ENCODE measurements around the gene CERKL.

The CERKL gene

DNA sequence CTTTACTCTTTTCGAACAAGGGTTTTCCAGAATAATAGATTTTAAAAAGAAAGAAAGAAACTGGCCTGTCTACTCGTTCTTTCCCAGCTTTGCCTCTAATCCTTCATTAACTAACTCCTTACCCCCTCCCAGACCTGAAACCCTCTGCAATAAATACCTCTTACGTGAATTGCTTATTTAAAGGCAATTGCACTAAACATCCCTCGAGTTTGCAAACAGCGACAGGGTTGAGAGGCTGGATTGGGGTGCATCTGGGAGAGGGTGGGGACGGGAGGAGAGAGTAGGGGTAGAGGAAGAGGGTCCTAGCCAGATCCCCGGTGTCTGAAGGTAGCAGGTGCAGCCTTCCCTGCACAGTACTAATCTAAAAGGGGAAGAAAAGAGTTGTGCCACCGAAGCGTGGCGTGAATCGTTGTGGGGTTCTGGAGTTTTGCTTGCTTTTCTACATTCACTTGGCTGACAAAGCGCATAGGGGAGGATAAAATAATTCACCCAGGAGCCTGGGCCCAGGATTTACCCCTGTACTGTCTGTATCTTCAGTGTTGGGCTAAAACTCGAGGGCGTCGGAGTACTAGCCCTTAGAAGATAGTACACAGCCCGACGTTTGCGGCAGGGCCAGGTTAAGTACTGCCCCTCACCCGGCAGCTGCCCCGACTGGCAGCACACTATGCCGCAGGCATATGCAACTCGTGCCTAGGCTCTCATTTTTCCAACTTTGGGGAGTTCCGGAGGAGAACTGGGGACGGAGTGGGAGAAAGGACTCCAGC lies 25.3 kb upstream of the CERKL start:
- no peak for DNase-seq (ENCODE audit: insufficient read length, low spot score)
- TF ChIP-seq POLR2A (IDR thresholded peaks at IDR 0.05; ENCODE audit: low read depth, low read length), result no peak
- FAIRE-seq, result no peak

DNA sequence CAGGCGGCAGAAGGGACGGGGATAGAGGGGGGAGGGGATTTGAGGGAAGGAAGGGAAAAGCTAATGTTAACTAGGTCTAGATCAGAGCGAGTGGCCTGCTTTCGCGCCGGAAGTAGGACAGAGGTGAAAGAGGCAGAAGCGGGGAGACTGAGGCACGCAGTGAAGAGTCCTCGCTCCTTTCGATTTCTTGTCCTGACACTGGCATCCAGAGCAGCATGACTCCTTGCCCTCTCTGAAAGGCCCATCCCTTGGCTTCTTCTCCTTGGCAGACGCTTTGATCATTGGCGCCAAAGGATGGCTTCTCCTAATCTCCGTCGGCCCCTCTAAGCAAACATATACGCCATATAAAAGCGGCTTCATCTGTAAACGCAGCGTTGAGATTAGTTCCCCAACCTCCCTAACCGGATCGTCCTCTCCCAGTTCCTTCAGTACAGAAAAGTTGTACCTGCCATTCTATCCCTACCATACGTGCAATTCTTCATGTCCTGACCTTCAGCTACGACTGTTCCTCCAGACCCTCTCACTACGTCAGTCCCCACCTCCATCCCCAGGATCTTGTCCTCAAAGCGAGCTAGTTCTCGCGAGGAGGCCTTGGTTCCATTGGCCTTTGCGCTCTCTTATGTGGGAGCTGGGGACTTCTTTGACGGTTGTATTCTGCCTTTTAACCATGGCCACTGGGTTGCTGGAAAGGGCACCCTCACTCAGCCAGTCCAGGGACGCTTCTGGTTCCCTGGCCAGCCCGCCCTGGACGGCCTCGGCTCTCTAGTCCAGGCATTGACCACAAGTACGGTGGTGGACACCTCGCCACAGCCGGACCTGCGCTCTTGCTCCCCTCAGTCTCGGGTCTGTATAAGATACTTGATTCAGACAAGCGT lies 24.3 kb upstream of the CERKL start:
- FAIRE-seq (no peak), DNase-seq (ENCODE audit: insufficient read length, low spot score) (no peak)
- no peak for TF ChIP-seq POLR2A (IDR thresholded peaks at IDR 0.05; ENCODE audit: low read depth, low read length)

DNA sequence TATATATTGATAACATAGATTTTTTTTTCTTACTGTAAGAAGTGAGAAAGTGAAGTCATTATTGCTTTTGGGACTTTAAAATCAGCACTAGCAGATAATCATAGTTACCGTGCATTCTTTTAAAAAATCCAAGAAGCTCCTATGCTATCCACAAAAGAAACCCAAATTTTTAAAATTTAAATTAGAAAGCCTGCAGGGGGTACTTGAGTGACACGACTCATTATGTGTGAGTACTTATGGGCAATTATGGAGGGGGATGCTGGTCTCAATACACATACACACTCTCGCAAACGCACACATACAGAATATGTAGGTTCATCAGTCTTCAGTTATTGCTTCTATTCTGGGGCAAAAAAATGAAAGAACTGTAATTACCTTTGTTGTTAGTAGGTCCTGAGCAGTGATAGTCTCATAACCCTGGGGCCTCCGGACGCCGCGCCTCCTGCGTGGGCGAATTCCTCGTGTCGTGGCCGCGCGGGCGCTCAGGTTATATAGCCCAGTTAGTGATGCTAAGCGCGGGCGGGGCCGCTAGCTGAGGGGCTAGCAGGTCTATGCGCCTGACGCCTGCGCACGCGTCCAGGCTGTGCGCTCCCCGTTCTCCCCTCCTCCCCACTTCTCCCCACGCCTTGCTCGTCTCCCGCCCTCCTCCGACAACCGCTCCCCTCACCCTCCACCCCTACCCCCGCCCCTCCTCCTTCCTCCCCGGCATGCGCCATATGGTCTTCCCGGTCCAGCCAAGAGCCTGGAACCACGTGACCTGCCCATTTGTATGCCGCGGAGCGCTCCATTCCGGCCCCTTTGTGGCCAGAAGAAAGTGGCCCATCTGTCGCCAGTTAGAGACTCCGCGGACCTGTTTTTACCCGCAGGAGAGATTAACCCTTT lies 23.4 kb upstream of the CERKL start, which contains the start of gene NEUROD1:
NEUROD1 (minus strand) TSS at position 463 of the 882 bp plus-strand sequence. CDS start 1,657 bp downstream, outside the sequence.
- FAIRE-seq (no peak), DNase-seq (ENCODE audit: insufficient read length, low spot score) (no peak)
- no peak for TF ChIP-seq POLR2A (IDR thresholded peaks at IDR 0.05; ENCODE audit: low read depth, low read length)

DNA sequence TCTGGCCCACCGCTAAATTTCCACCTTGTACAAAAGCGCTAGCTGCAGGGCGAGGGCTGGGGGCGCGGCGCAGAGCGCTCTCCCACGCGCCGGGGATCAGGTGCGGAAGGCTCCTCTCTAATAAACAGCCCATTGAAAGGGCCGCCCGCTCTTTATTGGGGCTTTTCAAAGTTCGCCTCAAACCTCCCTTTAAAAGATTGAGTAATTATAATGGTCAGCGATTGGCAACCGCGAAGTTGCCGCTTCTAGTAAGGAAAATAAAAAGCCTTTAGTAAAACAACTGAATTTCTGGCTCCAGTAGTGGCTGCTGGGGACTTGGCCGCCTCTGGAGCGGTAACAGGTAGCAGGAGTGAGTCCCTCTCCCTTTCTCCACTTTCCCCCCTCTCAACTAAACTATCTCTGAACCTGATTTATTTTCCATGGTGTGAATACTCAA lies 22.7 kb upstream of the CERKL start:
- no peak for TF ChIP-seq POLR2A (IDR thresholded peaks at IDR 0.05; ENCODE audit: low read depth, low read length)
- DNase-seq (ENCODE audit: insufficient read length, low spot score) (no peak), FAIRE-seq (no peak)

DNA sequence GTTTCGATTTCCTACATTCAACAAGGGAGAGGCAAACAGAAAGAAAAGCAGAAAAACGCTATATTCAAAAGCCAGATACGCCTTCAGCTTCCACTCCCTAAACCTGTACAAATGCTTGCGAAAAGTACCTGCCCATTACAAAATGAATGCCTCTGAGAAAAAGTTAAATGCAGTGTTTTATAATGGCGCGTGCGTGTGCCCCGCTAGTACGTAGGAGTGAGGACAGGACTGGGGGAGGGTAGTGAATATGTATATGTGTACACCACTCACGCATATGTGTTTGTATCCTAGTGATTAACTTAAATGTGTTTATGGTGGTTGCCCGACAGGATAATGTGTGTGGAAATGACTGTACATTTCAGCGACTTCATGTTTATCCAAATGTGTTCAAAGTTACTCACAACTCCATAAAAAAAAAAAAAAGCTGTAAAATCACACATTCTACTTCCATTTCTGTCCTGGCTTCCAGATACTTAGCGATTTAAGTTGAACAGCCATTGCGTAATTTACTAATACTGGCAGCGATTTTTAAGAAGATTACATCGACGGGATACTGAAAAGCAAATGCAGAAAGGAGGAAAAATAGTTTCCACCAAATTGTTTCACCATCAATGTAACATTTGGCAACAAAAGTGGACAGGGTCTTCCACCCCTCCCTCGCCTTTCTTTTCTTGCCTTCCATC lies 22.1 kb upstream of the CERKL start:
- no peak for TF ChIP-seq POLR2A (IDR thresholded peaks at IDR 0.05; ENCODE audit: low read depth, low read length)
- FAIRE-seq, result no peak
- DNase-seq (ENCODE audit: insufficient read length, low spot score), result no peak

DNA sequence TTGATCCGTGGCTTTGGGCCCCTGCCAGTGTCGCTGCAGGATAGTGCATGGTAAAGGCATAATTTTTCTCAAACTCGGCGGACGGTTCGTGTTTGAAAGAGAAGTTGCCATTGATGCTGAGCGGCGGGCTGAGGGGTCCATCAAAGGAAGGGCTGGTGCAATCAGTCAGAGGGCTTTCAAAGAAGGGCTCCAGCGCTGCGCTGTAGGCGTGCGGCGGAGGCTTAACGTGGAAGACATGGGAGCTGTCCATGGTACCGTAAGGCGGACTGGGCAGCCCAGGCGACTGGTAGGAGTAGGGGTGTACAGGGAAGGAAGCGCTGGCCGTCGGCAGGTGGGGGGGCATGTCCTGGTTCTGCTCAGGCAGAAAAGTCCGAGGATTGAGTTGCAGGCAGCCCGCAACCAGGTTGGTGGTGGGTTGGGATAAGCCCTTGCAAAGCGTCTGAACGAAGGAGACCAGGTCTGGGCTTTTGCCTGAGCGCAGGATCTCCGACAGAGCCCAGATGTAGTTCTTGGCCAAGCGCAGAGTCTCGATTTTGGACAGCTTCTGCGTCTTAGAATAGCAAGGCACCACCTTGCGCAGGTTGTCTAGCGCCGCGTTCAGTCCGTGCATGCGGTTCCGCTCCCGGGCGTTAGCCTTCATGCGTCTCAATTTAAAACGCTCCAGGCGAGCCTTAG lies 21.1 kb upstream of the CERKL start:
- TF ChIP-seq POLR2A (IDR thresholded peaks at IDR 0.05; ENCODE audit: low read depth, low read length), result no peak
- FAIRE-seq (no peak), DNase-seq (ENCODE audit: insufficient read length, low spot score) (no peak)

DNA sequence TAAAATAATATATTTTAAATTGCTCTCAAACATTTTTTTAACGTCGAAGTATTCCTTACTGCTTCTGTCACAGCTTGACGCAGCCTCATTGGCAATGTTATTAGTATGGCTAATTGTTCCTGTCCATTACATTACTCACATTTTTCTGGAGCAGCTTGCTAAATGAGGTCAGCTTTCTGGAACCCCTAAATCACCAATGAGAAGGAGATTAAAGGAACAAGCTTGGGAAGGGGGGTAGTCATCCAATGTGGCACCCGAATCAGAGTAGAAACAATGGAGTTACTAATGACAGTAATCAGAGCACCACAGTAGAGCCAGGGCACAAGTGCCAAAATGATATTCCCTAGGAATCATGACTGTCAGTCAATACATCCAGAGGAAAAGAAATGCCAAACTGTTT lies 18.3 kb upstream of the CERKL start:
- FAIRE-seq (no peak), DNase-seq (ENCODE audit: insufficient read length, low spot score) (no peak)
- no peak for TF ChIP-seq POLR2A (IDR thresholded peaks at IDR 0.05; ENCODE audit: low read depth, low read length)

DNA sequence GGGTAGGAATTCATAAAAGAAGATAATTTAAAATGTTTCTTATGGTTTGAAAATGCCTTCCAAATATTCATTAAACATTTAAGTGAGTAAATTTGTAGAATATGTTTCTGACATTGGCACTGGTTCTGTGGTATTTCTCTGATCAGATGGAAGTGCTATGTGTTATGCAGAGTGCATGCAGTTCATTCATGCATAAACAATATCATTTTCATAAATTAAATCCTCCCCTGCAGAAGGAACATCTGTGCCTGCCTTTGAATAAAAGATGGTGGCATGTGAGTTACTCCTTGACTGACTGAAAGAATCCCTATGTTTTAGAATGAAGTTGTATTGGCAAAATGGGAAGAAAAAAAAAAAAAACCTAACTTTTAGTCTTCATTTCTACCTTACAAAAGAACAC lies 17.6 kb upstream of the CERKL start:
- DNase-seq (ENCODE audit: insufficient read length, low spot score) (no peak), FAIRE-seq (no peak)
- no peak for TF ChIP-seq POLR2A (IDR thresholded peaks at IDR 0.05; ENCODE audit: low read depth, low read length)

DNA sequence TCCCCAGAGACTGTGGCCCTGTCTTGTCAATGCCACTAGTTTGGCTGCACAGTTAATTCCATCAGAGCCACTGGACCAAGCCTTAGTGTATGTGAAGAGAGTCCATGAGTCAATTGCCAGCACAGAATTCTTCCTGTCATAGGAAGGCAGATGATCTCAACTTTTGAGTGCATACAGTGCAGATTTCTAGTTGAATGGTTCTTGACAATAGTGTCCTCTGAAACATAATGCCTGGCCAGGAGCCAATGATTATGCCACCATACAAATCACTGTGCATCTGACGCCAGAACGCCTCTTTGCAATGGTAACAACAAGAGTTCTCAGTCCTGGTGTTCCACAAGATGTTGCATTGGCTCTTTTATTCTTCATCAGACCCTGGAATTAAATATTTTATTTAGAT lies 16.3 kb upstream of the CERKL start:
- no peak for DNase-seq (ENCODE audit: insufficient read length, low spot score)
- FAIRE-seq, result no peak
- TF ChIP-seq POLR2A (IDR thresholded peaks at IDR 0.05; ENCODE audit: low read depth, low read length), result no peak

DNA sequence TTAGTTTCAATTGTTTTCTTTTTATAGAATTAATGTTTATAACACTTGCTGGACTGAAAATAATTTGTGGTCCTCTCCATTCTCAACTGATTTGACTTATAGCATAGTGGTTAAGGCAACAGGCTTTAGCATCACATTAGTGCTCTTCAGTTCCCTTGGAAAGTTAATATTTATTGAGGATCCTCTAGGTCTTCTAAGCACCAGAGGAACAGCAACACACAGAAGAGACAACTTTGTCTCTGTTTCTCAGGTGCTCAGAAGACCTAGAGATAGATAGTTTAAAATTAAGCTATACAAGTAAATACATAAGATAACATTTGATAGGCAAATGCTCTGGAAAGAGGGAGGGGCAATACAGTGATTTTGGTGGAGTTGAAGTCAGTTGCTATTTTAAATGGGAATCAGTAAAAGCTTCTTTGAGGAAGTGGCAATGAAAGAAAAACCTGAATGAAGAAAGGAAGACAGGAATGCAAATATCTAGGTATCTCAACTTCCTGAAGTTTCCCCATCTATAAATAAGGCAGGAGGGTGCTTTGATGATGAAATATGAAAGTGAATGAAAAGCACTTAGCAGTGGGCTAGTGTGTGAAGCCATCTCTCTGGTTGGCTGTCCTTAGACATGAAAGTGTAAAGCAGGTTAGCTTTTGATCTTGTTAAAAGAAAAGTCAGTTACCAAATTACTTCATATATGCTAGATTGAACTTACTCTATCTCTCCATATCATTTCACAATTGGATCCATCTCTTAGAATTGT lies 15.5 kb upstream of the CERKL start:
- FAIRE-seq, result no peak
- DNase-seq (ENCODE audit: insufficient read length, low spot score), result no peak
- TF ChIP-seq POLR2A (IDR thresholded peaks at IDR 0.05; ENCODE audit: low read depth, low read length), result no peak

DNA sequence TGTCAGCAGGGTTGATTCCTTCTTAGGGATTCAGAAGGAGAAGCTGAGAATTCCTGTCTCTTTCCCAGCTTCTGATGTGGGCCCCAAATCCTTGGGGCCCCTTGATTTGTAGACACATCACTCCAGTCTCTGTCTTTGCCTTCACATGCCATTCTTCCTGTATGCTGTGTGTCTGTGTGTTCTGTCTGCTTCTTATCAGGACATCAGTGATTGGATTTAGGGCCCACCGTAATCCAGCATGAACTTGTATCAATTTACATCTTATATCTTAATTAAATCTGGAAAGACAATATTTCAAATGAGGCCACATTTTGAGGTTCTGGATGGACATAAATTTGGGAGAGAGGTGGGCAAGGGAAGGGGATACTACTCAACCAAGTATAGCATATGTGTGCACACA lies 13.7 kb upstream of the CERKL start:
- no peak for DNase-seq (ENCODE audit: insufficient read length, low spot score)
- FAIRE-seq, result no peak
- TF ChIP-seq POLR2A (IDR thresholded peaks at IDR 0.05; ENCODE audit: low read depth, low read length), result no peak

DNA sequence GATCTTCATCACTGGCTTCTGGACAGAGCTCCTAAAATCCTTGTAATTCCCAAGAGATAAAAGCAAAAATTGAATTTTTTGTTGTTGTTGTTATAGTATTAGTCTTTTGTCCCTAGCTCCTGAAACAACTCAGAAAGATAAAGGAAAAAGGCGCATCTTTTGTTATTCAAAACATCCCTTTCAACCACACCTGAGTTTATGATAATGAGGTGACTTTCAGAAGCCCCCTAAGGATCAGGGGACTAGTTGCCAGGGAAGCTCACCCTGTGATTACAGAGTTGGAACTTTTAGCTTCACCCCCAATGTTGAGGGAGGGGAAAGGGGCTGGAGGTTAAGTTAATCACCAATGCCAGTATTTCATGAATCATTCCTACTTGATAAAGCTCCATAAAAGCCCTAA lies 10.3 kb upstream of the CERKL start:
- DNase-seq (ENCODE audit: insufficient read length, low spot score) (no peak), FAIRE-seq (no peak)
- TF ChIP-seq POLR2A (IDR thresholded peaks at IDR 0.05; ENCODE audit: low read depth, low read length), result no peak

All from H54 (cell line).